Measurements from ENCODE around the gene SCYGR3.

DNA sequence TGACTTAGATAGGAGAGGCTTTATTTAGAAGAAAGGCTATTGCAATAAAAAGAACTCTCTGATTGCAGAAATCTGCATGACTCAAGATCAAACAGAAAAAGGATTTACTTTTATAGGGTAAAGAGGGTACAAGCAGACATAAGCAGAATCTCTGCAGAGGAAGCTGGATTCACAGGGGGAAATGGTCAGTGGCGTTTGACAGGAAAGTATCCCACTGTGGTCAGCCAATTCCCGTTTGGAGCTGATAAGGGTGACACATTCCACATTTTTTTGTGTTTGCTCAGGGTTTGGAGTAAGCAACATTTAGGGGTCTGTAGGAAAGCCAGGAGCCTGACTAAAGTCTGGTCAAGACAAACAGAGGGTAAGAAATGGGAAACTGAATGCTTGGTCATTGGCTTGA lies 28.0 kb upstream of the SCYGR3 start:
- no peak for TF ChIP-seq POLR2A (IDR thresholded peaks at IDR 0.05)
- TF ChIP-seq, protein P1, sequence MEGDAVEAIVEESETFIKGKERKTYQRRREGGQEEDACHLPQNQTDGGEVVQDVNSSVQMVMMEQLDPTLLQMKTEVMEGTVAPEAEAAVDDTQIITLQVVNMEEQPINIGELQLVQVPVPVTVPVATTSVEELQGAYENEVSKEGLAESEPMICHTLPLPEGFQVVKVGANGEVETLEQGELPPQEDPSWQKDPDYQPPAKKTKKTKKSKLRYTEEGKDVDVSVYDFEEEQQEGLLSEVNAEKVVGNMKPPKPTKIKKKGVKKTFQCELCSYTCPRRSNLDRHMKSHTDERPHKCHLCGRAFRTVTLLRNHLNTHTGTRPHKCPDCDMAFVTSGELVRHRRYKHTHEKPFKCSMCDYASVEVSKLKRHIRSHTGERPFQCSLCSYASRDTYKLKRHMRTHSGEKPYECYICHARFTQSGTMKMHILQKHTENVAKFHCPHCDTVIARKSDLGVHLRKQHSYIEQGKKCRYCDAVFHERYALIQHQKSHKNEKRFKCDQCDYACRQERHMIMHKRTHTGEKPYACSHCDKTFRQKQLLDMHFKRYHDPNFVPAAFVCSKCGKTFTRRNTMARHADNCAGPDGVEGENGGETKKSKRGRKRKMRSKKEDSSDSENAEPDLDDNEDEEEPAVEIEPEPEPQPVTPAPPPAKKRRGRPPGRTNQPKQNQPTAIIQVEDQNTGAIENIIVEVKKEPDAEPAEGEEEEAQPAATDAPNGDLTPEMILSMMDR (IDR thresholded peaks at IDR 0.05) = no peak
- TF ChIP-seq EP300 (IDR thresholded peaks at IDR 0.05) = no peak

Measured in upper lobe of left lung (tissue), 4 donors.